ACC112 (cell line): Measurements from ENCODE around the gene PGAP3.

Experiments
- H2AFZ ChIP-seq: fragments of 200-600 bp; sonication (generic); one replicate; pipeline ENCODE4 v1.6.0; 2017; ENCODE audit warnings: antibody characterized with exemption, low read length; ENCODE audit not compliant: unreplicated experiment
- H3K27ac ChIP-seq: fragments of 200-600 bp; sonication (generic); 2 replicates; pipeline ENCODE4 v1.5.1; 2014; ENCODE audit warnings: low read depth, mild to moderate bottlenecking, antibody characterized with exemption, low read length, moderate library complexity
- H3K27me3 ChIP-seq: fragments of 200-600 bp; sonication (generic); 2 replicates; pipeline ENCODE4 v1.6.1; 2014; ENCODE audit warnings: mild to moderate bottlenecking, antibody characterized with exemption, low read length, moderate library complexity, mixed read lengths; ENCODE audit not compliant: insufficient read depth
- H3K36me3 ChIP-seq: fragments of 200-600 bp; sonication (generic); 2 replicates; pipeline ENCODE4 v1.6.1; 2016; ENCODE audit warnings: mild to moderate bottlenecking, antibody characterized with exemption, low read length, moderate library complexity, mixed read lengths; ENCODE audit not compliant: insufficient read depth
- H3K4me1 ChIP-seq: fragments of 200-600 bp; sonication (generic); one replicate; pipeline ENCODE4 v1.6.1; 2016; ENCODE audit warnings: low read length, mixed read lengths; ENCODE audit not compliant: insufficient read depth, unreplicated experiment, control insufficient read depth
- H3K4me3 ChIP-seq: fragments of 200-600 bp; sonication (generic); 2 replicates; pipeline ENCODE4 v1.5.1; 2014; ENCODE audit warnings: mild to moderate bottlenecking, low read depth, low read length
- H3K79me2 ChIP-seq: fragments of 200-600 bp; sonication (generic); one replicate; pipeline ENCODE4 v1.6.0; 2016; ENCODE audit warnings: low read length; ENCODE audit not compliant: control insufficient read depth, unreplicated experiment, insufficient read depth

PGAP3 gene

GRCh38 chr17:39676198-39676819, 11.5 kb downstream of the PGAP3 start:
- H3K36me3 ChIP-seq = no peaks in the 10 kb centered on the region
- H3K4me1 ChIP-seq = no peaks in the 10 kb centered on the region
- no peaks in the 10 kb centered on the region for H3K27me3 ChIP-seq
- H2AFZ ChIP-seq = no peak overlapping the region
- H3K79me2 ChIP-seq = no peaks in the 10 kb centered on the region
- no peak overlapping the region for H3K27ac ChIP-seq
- H3K4me3 ChIP-seq = no peak overlapping the region

- Histone ChIP-seq H3K79me2 (no peaks in the 10 kb centered on the region), H3K27ac (no peak overlapping the region), H3K36me3 (no peaks in the 10 kb centered on the region), H3K27me3 (0 out of 2 replicates have a peak, but pooled peaks cover 1% of the 10 kb centered on the region), H3K4me1 (no peaks in the 10 kb centered on the region), H3K4me3 (no peak overlapping the region), H2AFZ (no peak overlapping the region)
These were observed 12.3 kb downstream of the PGAP3 start for GRCh38 chr17:39675390-39676082.

GRCh38 chr17:39674702-39675389, 13.0 kb downstream of the PGAP3 start:
- Histone ChIP-seq H3K4me3 (no peak overlapping the region), H3K79me2 (no peaks in the 10 kb centered on the region), H3K27me3 (0 out of 2 replicates have a peak, but pooled peaks cover 3% of the 10 kb centered on the region), H3K27ac (no peak overlapping the region), H3K36me3 (no peaks in the 10 kb centered on the region), H3K4me1 (no peaks in the 10 kb centered on the region), H2AFZ (no peak overlapping the region)

- Histone ChIP-seq H2AFZ (no peak overlapping the region), H3K4me3 (no peak overlapping the region), H3K36me3 (no peaks in the 10 kb centered on the region), H3K79me2 (no peaks in the 10 kb centered on the region), H3K27ac (no peak overlapping the region), H3K4me1 (no peaks in the 10 kb centered on the region), H3K27me3 (peaks cover 7% of the 10 kb centered on the region; the same call in 1 of the 2 replicates)
These were observed 13.7 kb downstream of the PGAP3 start for GRCh38 chr17:39674179-39674578.

- H3K36me3 ChIP-seq = no peaks in the 10 kb centered on the region
- no peak overlapping the region for H3K27ac ChIP-seq
- no peaks in the 10 kb centered on the region for H3K4me1 ChIP-seq
- no peaks in the 10 kb centered on the region for H3K79me2 ChIP-seq
- H2AFZ ChIP-seq = no peak overlapping the region
- peaks cover 8% of the 10 kb centered on the region; the same call in 1 of the 2 replicates for H3K27me3 ChIP-seq
- no peak overlapping the region for H3K4me3 ChIP-seq
These were observed 14.3 kb downstream of the PGAP3 start for GRCh38 chr17:39673335-39674081.

GRCh38 chr17:39672522-39673334, 15.1 kb downstream of the PGAP3 start:
- Histone ChIP-seq H3K79me2 (no peaks in the 10 kb centered on the region), H2AFZ (no peak overlapping the region), H3K27ac (no peak overlapping the region), H3K4me3 (no peak overlapping the region), H3K36me3 (no peaks in the 10 kb centered on the region), H3K4me1 (peaks cover 4% of the 10 kb centered on the region), H3K27me3 (peaks cover 9% of the 10 kb centered on the region; the same call in 1 of the 2 replicates)

- H3K36me3 ChIP-seq = no peaks in the 10 kb centered on the region
- H3K27ac ChIP-seq = no peak overlapping the region
- H3K4me1 ChIP-seq = peaks cover 12% of the 10 kb centered on the region
- no peaks in the 10 kb centered on the region for H3K79me2 ChIP-seq
- H3K4me3 ChIP-seq = no peak overlapping the region
- H2AFZ ChIP-seq = no peak overlapping the region
- H3K27me3 ChIP-seq = peaks cover 18% of the 10 kb centered on the region; the same call in 1 of the 2 replicates
These were observed 16.0 kb downstream of the PGAP3 start for GRCh38 chr17:39671651-39672521.

GRCh38 chr17:39670746-39671145, 17.1 kb downstream of the PGAP3 start:
- Histone ChIP-seq H3K27ac (no peak overlapping the region), H2AFZ (no peak overlapping the region), H3K79me2 (no peaks in the 10 kb centered on the region), H3K27me3 (peaks cover 19% of the 10 kb centered on the region; the same call in 1 of the 2 replicates), H3K36me3 (no peaks in the 10 kb centered on the region), H3K4me1 (peaks cover 18% of the 10 kb centered on the region), H3K4me3 (no peak overlapping the region)

GRCh38 chr17:39669897-39670735, 17.7 kb downstream of the PGAP3 start:
- H3K36me3 ChIP-seq = no peaks in the 10 kb centered on the region
- H3K4me1 ChIP-seq = peaks cover 18% of the 10 kb centered on the region
- no peak overlapping the region for H3K4me3 ChIP-seq
- H2AFZ ChIP-seq = no peak overlapping the region
- H3K27me3 ChIP-seq = peaks cover 19% of the 10 kb centered on the region; the same call in 1 of the 2 replicates
- H3K79me2 ChIP-seq = no peaks in the 10 kb centered on the region
- H3K27ac ChIP-seq = no peak overlapping the region
